ENCODE results near the gene NDFIP2.

NDFIP2 gene

DNA sequence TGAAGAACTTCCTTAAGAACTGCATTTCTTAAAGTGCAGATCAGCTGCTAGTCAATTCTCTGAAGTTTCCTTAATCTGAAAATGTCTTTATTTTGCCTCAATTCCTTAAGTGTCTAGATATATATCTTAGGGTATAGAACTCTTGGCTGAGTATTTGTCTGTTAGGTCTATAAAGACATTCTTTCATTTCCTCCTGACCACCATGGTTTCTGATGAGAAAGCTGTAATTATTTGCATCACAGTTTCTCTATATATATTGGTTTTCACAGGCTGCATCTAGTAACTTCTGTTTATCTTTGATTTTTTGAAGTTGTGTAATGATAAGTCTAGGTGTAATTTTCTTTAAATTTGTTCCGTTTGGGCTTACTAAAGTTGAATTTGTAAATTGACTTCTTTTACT lies 15.2 kb downstream of the NDFIP2 start:
- H3K4me1 ChIP-seq (ENCODE audit: insufficient read depth, low read length) = peaks cover 97% of the 10 kb centered on the region
- peaks cover 100% of the 10 kb centered on the region for H3K79me2 ChIP-seq (ENCODE audit: insufficient read depth, low read length)
- H3K4me3 ChIP-seq (ENCODE audit: low read depth in 1 of 2, low read length in 2 of 2) = no peak overlapping the region
- H3K4me2 ChIP-seq (ENCODE audit: insufficient read depth, low read length) = no peak overlapping the region
- ATAC-seq (ENCODE audit: insufficient read depth, low read depth) = no peak
- TF ChIP-seq, protein P1, sequence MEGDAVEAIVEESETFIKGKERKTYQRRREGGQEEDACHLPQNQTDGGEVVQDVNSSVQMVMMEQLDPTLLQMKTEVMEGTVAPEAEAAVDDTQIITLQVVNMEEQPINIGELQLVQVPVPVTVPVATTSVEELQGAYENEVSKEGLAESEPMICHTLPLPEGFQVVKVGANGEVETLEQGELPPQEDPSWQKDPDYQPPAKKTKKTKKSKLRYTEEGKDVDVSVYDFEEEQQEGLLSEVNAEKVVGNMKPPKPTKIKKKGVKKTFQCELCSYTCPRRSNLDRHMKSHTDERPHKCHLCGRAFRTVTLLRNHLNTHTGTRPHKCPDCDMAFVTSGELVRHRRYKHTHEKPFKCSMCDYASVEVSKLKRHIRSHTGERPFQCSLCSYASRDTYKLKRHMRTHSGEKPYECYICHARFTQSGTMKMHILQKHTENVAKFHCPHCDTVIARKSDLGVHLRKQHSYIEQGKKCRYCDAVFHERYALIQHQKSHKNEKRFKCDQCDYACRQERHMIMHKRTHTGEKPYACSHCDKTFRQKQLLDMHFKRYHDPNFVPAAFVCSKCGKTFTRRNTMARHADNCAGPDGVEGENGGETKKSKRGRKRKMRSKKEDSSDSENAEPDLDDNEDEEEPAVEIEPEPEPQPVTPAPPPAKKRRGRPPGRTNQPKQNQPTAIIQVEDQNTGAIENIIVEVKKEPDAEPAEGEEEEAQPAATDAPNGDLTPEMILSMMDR (IDR thresholded peaks at IDR 0.05; ENCODE audit: borderline replicate concordance, extremely low read depth, low read length, poor library complexity, severe bottlenecking) = no peak
- TF ChIP-seq EZH2 (IDR thresholded peaks at IDR 0.05; ENCODE audit: borderline replicate concordance, low read depth, low read length, severe bottlenecking) = no peak
- peak overlapping the region; percentile 24; the same call in 1 of the 2 replicates for H3K27ac ChIP-seq (ENCODE audit: low read length)
- H3K9ac ChIP-seq (ENCODE audit: low read depth, low read length) = no peak overlapping the region
- no peaks in the 10 kb centered on the region for H3K27me3 ChIP-seq (ENCODE audit: insufficient read depth, low read length, poor library complexity)
- no peak overlapping the region for H2AFZ ChIP-seq (ENCODE audit: low read depth, low read length)
- H3K36me3 ChIP-seq (ENCODE audit: insufficient read depth, low read length) = peaks cover 8% of the 10 kb centered on the region; the same call in 1 of the 2 replicates
- no peaks in the 10 kb centered on the region for H3K9me3 ChIP-seq (ENCODE audit: insufficient read depth, low read length, severe bottlenecking)
- peaks cover 16% of the 10 kb centered on the region for H4K20me1 ChIP-seq (ENCODE audit: insufficient read depth, low read length)
- DNase-seq = no peak

DNA sequence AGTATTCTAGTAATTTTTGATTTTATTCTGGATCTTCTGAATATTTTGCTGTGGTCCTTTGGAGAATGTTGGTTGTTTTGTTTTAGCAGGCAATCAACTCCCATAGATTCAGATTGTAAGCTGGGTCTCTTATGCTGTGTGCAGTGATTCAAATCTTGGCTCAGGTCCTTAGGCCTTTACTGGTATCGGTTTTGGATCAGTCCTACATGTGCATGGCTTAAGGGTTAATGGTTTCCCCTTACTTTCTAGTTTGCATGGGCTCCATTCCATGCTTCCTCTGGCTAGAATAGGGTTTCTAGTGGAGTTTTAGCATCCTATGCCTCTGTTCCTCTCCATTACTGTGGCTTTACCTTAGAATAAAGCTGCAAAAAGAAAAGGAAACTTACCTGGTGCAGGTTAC lies 16.1 kb downstream of the NDFIP2 start:
- H3K36me3 ChIP-seq (ENCODE audit: insufficient read depth, low read length) = peaks cover 8% of the 10 kb centered on the region; the same call in 1 of the 2 replicates
- no peaks in the 10 kb centered on the region for H3K27me3 ChIP-seq (ENCODE audit: insufficient read depth, low read length, poor library complexity)
- H3K27ac ChIP-seq (ENCODE audit: low read length) = peak overlapping the region; percentile 44; the same call in 1 of the 2 replicates
- H3K79me2 ChIP-seq (ENCODE audit: insufficient read depth, low read length) = peaks cover 100% of the 10 kb centered on the region
- H2AFZ ChIP-seq (ENCODE audit: low read depth, low read length) = no peak overlapping the region
- H3K4me2 ChIP-seq (ENCODE audit: insufficient read depth, low read length) = peak overlapping the region; percentile 18; the same call in 1 of the 2 replicates
- peaks cover 20% of the 10 kb centered on the region for H4K20me1 ChIP-seq (ENCODE audit: insufficient read depth, low read length)
- no peak for TF ChIP-seq EZH2 (IDR thresholded peaks at IDR 0.05; ENCODE audit: borderline replicate concordance, low read depth, low read length, severe bottlenecking)
- TF ChIP-seq, protein P1 (IDR thresholded peaks at IDR 0.05; ENCODE audit: borderline replicate concordance, extremely low read depth, low read length, poor library complexity, severe bottlenecking) = no peak
- DNase-seq = no peak
- ATAC-seq (ENCODE audit: insufficient read depth, low read depth) = no peak
- peaks cover 97% of the 10 kb centered on the region for H3K4me1 ChIP-seq (ENCODE audit: insufficient read depth, low read length)
- no peak overlapping the region for H3K9ac ChIP-seq (ENCODE audit: low read depth, low read length)
- no peaks in the 10 kb centered on the region for H3K9me3 ChIP-seq (ENCODE audit: insufficient read depth, low read length, severe bottlenecking)
- no peak overlapping the region for H3K4me3 ChIP-seq (ENCODE audit: low read depth in 1 of 2, low read length in 2 of 2)

DNA sequence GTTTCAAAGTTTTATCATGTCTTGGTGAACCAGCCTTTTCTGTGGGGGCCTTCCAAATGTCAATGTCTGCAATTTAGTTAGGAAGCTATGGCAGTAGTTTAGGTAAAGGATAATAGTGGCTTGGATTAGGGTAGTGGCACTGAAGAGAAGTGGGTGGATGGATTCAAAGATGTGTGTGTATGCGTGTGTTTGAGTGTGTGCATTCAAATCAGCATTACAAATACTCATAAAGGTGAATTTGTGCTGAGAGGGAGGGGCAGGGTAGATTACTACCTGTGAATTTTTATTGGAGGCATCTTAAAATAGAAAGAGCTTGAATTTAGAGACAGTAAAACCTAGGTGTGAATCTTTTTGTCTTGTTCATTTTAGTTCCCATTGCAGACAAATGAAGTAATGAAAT lies 16.9 kb downstream of the NDFIP2 start:
- no peak overlapping the region for H3K9ac ChIP-seq (ENCODE audit: low read depth, low read length)
- no peak overlapping the region for H3K4me3 ChIP-seq (ENCODE audit: low read depth in 1 of 2, low read length in 2 of 2)
- peaks cover 97% of the 10 kb centered on the region for H3K4me1 ChIP-seq (ENCODE audit: insufficient read depth, low read length)
- DNase-seq (no peak), ATAC-seq (ENCODE audit: insufficient read depth, low read depth) (no peak)
- H3K27ac ChIP-seq (ENCODE audit: low read length) = peak overlapping the region; percentile 57; the same call in 1 of the 2 replicates
- no peaks in the 10 kb centered on the region for H3K9me3 ChIP-seq (ENCODE audit: insufficient read depth, low read length, severe bottlenecking)
- H3K4me2 ChIP-seq (ENCODE audit: insufficient read depth, low read length) = no peak overlapping the region
- peaks cover 100% of the 10 kb centered on the region for H3K79me2 ChIP-seq (ENCODE audit: insufficient read depth, low read length)
- no peak overlapping the region for H2AFZ ChIP-seq (ENCODE audit: low read depth, low read length)
- no peak for TF ChIP-seq EZH2 (IDR thresholded peaks at IDR 0.05; ENCODE audit: borderline replicate concordance, low read depth, low read length, severe bottlenecking)
- TF ChIP-seq, protein P1 (IDR thresholded peaks at IDR 0.05; ENCODE audit: borderline replicate concordance, extremely low read depth, low read length, poor library complexity, severe bottlenecking) = no peak
- peaks cover 17% of the 10 kb centered on the region; the same call in 1 of the 2 replicates for H4K20me1 ChIP-seq (ENCODE audit: insufficient read depth, low read length)
- H3K36me3 ChIP-seq (ENCODE audit: insufficient read depth, low read length) = peaks cover 8% of the 10 kb centered on the region; the same call in 1 of the 2 replicates
- H3K27me3 ChIP-seq (ENCODE audit: insufficient read depth, low read length, poor library complexity) = no peaks in the 10 kb centered on the region
